ENCODE data around the gene IFRD2.
"Not testable (repeated sequence)": the region's sequence is repeated elsewhere in the genome, so short reads cannot be mapped to it uniquely, and the experiment has no call there.

IFRD2 gene

DNA sequence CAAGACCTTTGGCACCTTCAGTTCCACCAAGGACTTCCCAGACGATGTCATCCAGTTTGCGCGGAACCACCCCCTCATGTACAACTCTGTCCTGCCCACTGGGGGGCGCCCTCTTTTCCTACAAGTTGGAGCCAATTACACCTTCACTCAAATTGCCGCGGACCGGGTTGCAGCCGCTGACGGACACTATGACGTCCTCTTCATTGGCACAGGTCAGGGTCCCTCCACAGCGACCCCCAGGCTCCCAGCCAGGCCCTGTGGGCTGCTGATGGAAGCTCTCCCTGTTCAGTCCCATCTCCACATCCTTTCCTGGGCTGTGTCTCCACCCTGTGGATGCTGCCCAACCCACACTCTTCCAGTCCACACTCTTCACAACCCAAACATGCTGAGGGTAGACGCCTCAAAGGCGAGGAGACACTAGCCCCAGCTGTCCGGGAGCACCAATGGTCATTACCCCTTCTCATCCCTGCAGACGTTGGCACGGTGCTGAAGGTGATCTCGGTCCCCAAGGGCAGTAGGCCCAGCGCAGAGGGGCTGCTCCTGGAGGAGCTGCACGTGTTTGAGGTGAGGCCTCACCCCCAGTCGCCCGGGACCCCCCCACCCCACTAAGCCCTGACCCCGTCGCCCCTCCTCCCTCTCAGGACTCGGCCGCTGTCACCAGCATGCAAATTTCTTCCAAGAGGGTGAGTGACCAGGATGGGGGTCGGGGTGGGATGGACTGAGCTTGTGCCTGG, 17.7 kb downstream of the IFRD2 start:
- Histone ChIP-seq H3K9ac (ENCODE audit: low read depth, low read length) (0 out of 2 replicates have a peak overlapping the region, but pooled peaks have one; percentile 46), H3K4me1 (ENCODE audit: insufficient read depth, low read length) (peaks cover 12% of the 10 kb centered on the region), H3K9me3 (ENCODE audit: control insufficient read depth, insufficient read depth, low read length) (no peaks in the 10 kb centered on the region), H3K36me3 (ENCODE audit: insufficient read depth, low read length) (no peaks in the 10 kb centered on the region)

DNA sequence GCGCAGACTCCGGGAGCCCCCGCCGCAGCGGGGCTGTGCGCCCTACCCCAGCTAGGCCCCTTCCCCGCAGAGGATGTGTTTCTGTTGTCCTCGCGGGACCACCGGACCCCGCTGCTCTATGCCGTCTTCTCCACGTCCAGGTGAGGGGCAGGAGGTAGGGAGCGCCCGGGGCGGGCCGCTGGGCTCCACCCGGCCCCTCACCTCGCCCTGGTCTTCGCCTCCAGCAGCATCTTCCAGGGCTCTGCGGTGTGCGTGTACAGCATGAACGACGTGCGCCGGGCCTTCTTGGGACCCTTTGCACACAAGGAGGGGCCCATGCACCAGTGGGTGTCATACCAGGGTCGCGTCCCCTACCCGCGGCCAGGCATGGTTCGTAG, 18.6 kb downstream of the IFRD2 start:
- Histone ChIP-seq H3K36me3 (ENCODE audit: insufficient read depth, low read length) (no peaks in the 10 kb centered on the region), H3K9ac (ENCODE audit: low read depth, low read length) (no peak overlapping the region), H3K4me1 (ENCODE audit: insufficient read depth, low read length) (peaks cover 19% of the 10 kb centered on the region), H3K9me3 (ENCODE audit: control insufficient read depth, insufficient read depth, low read length) (no peaks in the 10 kb centered on the region)

DNA sequence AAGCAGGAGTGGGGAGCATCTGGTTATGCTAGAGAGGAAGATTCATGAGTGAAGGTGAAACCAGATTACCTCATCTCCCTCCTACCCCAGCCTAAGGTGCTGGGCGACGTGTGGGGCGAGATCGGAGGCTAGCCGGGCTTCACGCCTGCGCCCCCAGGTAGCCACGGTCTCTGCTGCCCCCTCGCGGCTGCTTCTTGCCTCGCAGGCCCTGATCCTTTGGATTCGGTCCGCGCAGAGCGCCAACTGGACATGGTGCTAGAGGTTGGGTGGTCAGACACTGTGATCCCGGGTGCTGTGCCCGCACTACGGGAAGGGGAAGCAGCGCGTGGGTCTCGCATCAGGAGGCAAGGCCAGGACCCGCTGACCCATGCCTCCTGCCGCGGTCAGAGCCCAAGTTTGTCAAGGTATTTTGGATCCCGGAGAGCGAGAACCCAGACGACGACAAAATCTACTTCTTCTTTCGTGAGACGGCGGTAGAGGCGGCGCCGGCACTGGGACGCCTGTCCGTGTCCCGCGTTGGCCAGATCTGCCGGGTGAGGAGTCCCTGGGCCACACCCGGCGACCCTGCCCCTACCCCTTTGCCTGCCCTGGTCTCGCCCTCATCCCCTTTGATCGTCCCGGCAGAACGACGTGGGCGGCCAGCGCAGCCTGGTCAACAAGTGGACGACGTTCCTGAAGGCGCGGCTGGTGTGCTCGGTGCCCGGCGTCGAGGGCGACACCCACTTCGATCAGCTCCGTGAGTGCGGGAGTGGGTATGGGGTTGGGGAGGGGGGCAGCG, 19.1 kb downstream of the IFRD2 start:
- no peaks in the 10 kb centered on the region for H3K9me3 ChIP-seq (ENCODE audit: control insufficient read depth, insufficient read depth, low read length)
- peak overlapping the region; percentile 24; the same call in 1 of the 2 replicates for H3K9ac ChIP-seq (ENCODE audit: low read depth, low read length)
- peaks cover 25% of the 10 kb centered on the region for H3K4me1 ChIP-seq (ENCODE audit: insufficient read depth, low read length)
- no peaks in the 10 kb centered on the region for H3K36me3 ChIP-seq (ENCODE audit: insufficient read depth, low read length)

DNA sequence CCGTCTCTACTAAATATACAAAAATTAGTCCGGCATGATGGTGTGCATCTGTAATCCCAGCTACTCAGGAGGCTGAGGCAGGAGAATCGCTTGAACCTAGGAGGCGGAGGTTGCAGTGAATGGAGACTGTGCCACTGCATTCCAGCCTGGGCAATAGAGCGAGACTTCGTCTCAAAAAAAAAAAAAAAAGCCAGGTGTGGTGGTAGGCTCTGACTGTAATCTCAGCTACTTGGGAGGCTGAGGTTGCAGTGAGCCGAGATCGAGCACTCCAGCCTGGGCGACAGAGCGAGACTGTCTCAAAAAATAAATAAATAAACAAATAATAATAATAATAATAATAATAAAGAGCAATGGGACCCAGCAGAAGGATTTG, 19.7 kb downstream of the IFRD2 start:
- H3K36me3 ChIP-seq (ENCODE audit: insufficient read depth, low read length); H3K9ac ChIP-seq (ENCODE audit: low read depth, low read length); H3K9me3 ChIP-seq (ENCODE audit: control insufficient read depth, insufficient read depth, low read length): not testable (repeated sequence)
- H3K4me1 ChIP-seq (ENCODE audit: insufficient read depth, low read length): peaks cover 30% of the 10 kb centered on the region

DNA sequence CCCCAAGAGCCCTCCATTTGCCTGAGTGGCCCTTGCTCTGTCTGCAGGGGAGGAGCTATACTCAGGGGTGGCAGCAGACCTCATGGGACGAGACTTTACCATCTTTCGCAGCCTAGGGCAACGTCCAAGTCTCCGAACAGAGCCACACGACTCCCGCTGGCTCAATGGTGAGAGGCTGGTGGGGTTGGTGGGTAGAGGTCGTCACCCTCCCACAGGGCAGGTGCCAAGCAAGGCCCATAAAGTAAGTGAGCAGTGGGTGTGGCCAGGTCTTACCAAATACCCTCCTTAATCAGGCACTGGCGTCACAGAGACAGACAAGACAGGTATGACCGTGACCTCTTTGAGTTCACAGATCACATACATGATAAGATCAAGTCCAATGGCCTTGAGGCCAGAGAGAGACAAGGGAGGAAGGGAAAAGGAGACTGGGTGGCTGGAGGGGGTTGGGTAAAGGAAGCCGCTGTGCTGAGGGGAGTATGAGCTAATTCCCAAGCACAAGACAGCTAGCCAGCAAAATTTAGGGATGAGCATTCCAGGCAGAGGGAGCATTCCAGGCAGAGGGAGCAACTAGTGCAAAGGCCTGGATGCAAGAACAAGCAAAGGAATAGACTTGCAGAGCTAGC, 20.8 kb downstream of the IFRD2 start:
- Histone ChIP-seq H3K36me3 (ENCODE audit: insufficient read depth, low read length) (no peaks in the 10 kb centered on the region), H3K9me3 (ENCODE audit: control insufficient read depth, insufficient read depth, low read length) (no peaks in the 10 kb centered on the region), H3K4me1 (ENCODE audit: insufficient read depth, low read length) (peaks cover 41% of the 10 kb centered on the region), H3K9ac (ENCODE audit: low read depth, low read length) (no peak overlapping the region)

DNA sequence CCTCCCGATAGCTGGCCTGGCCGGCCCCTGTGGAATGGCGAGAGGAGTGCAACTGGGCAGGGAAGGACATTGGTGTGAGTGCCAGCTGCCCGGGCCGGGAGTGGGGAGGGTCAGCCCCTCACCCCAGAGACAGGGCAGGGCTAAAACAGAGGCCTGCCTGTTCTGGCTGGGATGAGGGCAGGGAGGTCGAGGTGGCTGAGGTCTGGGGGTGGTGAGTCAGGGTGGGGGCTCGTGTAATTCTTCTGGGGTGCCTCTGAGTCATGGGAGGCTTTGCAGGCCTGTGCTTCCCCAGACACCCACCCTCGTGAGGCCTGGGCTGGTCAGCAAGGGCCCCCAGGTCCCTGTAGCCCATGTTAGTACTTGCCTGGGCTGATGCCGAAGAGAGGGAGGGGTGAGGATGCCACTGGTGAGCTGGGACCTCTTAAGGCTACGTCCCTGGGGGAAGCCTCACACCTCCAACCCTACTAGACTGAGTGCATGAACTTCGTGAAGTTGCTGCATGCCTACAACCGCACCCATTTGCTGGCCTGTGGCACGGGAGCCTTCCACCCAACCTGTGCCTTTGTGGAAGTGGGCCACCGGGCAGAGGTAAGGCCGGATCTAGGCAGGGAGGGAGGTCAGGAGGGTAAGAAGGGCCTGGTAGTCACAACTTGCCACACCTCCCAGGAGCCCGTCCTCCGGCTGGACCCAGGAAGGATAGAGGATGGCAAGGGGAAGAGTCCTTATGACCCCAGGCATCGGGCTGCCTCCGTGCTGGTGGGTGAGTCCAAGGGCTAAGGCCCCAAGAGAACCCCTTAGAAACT, 21.6 kb downstream of the IFRD2 start:
- Histone ChIP-seq H3K9me3 (ENCODE audit: control insufficient read depth, insufficient read depth, low read length) (no peaks in the 10 kb centered on the region), H3K36me3 (ENCODE audit: insufficient read depth, low read length) (no peaks in the 10 kb centered on the region), H3K4me1 (ENCODE audit: insufficient read depth, low read length) (peaks cover 49% of the 10 kb centered on the region), H3K9ac (ENCODE audit: low read depth, low read length) (no peak overlapping the region)

DNA sequence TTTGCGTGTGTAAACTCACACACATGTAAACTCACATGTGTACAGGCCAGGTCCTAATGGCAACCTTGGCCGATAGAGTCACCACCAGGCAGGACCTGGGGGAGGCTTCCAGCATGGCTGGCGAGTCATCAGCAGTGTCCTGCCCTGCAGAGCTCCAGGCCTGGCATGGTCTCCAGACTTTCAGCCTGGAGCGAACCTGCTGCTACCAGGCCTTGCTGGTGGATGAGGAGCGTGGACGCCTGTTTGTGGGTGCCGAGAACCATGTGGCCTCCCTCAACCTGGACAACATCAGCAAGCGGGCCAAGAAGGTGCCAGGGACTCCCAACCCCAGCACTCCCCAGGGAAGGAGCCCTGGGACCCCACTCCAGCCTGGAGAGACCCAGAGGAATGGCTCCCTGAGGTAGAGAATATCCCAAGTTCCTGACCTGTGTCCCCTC, 22.2 kb downstream of the IFRD2 start:
- no peak overlapping the region; the same call in 1 of the 2 replicates for H3K9ac ChIP-seq (ENCODE audit: low read depth, low read length)
- no peaks in the 10 kb centered on the region for H3K9me3 ChIP-seq (ENCODE audit: control insufficient read depth, insufficient read depth, low read length)
- H3K4me1 ChIP-seq (ENCODE audit: insufficient read depth, low read length): peaks cover 56% of the 10 kb centered on the region
- H3K36me3 ChIP-seq (ENCODE audit: insufficient read depth, low read length): no peaks in the 10 kb centered on the region

DNA sequence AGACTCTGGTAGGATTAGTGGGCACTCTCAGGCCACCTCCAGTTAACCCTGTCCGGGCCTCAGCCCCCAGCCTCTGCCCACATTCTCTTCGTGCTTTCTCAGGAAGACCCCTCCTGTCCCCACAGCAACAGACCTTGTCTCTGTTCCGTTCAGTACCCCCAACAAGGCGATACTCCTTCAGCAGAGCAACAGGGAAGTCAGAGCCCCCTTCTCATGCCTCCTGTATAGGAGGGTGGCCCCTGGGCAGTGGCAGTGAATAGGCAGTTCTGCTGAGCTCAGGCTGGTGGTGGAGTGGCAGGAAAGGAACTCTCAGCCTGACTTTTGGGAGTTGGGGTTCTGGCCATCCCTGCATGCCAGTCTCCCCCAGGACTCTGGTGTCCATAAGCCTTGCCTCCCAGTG, 22.8 kb downstream of the IFRD2 start:
- no peaks in the 10 kb centered on the region for H3K36me3 ChIP-seq (ENCODE audit: insufficient read depth, low read length)
- H3K4me1 ChIP-seq (ENCODE audit: insufficient read depth, low read length): peaks cover 55% of the 10 kb centered on the region
- no peaks in the 10 kb centered on the region for H3K9me3 ChIP-seq (ENCODE audit: control insufficient read depth, insufficient read depth, low read length)
- H3K9ac ChIP-seq (ENCODE audit: low read depth, low read length): peak overlapping the region; percentile 43

DNA sequence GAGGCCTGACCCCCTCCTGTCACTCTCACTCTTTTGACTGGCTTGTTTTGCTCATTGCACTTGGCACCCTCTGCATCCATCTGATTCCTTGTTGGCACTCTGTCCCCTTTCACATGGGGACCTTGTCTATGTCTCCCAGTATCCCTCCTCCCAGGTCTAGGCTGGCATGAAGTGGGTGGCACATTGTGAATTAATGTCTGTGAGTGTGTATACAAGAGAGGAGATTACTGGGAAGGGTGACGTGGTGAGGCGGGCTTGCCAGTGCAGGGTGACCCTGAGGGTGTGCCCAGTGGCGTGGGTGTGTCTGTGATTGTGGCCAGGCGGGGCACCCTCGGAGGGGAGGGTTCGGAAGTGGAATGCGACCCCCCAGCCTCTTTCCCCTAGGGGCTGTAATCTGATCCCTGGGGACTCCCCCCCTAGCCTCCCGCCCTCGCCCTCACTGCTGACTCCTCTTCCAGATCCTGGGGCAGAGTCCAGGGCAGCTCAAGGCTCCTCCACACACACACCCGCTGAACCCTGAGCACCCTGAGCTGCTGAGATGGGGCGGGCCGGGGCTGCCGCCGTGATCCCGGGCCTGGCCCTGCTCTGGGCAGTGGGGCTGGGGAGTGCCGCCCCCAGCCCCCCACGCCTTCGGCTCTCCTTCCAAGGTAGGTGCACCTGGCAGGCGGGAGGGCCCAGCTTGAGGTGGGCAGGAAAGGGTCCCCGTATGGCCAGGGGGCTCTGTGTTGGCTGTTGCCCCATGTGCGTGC, 23.4 kb downstream of the IFRD2 start, which contains the start of gene SEMA3B:
TSS of gene SEMA3B (plus strand) at position 445 of the 749 bp plus-strand sequence. CDS start at position 539, 94 bp downstream.
- Histone ChIP-seq H3K36me3 (ENCODE audit: insufficient read depth, low read length) (no peaks in the 10 kb centered on the region), H3K9me3 (ENCODE audit: control insufficient read depth, insufficient read depth, low read length) (no peaks in the 10 kb centered on the region), H3K9ac (ENCODE audit: low read depth, low read length) (peak within 1 kb of the TSS; percentile 43), H3K4me1 (ENCODE audit: insufficient read depth, low read length) (peaks cover 58% of the 10 kb centered on the region)

DNA sequence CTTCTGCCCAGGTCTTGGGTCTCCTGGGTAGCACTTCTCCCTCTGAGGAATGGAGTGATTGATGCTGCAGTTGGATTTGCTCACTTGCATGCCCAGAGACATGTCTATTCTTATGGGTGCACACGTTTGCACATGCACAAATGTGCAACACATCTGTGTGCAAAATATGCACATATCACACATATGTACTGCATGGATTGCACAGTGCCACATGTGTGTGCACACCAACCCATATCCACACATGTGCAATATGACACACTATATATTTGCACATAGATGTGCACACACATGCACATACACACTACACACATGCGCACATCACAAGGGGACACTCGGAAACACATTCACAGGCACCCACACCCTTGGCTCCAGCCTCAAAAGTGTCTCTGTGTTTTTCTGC, 24.0 kb downstream of the IFRD2 start:
- Histone ChIP-seq H3K4me1 (ENCODE audit: insufficient read depth, low read length) (peaks cover 63% of the 10 kb centered on the region), H3K9ac (ENCODE audit: low read depth, low read length) (no peak overlapping the region; the same call in 1 of the 2 replicates), H3K36me3 (ENCODE audit: insufficient read depth, low read length) (no peaks in the 10 kb centered on the region), H3K9me3 (ENCODE audit: control insufficient read depth, insufficient read depth, low read length) (no peaks in the 10 kb centered on the region)

DNA sequence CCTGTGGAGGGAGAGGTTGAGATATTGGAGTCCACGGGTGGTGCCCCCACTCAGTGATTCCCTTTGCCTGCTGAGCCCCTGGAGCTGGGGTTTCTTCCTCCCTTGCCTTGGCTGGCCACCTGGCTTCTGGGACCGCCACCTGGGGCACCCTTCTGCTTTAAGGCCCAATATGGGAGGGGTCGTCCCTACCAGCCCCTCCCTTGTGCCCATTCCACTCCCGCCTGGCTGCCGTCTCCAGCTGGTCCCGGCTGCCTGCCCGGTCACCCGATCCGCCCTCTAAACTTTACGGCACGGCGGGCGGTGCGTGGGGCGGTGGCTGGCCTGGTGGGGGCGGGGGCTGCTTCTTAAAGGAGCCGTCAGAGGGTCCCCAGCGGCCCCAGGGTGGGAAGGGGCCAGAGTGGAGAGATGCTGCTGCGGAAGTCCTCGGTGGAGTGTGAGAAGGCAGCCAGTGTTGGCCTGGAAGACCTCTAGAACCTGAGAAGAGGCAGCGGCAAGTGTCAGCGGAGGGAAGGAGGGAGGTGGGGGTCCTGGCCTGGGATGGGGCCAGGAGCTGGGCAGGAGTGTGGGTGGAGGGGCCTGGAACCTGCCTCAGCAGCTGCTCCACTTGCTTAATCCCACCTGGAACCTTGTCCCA, 24.8 kb downstream of the IFRD2 start:
- Histone ChIP-seq H3K36me3 (ENCODE audit: insufficient read depth, low read length) (no peaks in the 10 kb centered on the region), H3K9ac (ENCODE audit: low read depth, low read length) (peak overlapping the region; percentile 9; the same call in 1 of the 2 replicates), H3K9me3 (ENCODE audit: control insufficient read depth, insufficient read depth, low read length) (no peaks in the 10 kb centered on the region), H3K4me1 (ENCODE audit: insufficient read depth, low read length) (peaks cover 63% of the 10 kb centered on the region)

DNA sequence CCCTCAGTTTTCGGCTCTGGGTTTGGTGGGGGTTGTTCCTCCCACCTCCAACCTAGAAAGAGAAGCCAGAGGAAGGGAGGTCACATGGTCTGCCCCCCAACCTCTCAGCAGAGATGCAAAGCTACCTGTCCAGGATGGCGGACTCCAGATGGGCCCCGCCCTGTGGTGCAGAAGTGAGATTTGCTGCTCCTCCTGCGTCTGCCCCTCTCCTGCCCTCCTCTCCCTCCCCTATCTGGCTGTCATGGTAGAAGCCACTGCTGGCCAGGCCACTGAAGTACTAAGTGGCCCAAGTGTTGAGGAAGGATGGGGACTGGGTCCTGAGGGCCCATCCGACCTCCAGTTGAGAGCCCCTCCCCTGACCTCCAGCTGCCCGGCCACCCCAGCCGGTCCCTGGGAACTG, 25.4 kb downstream of the IFRD2 start:
- peaks cover 63% of the 10 kb centered on the region for H3K4me1 ChIP-seq (ENCODE audit: insufficient read depth, low read length)
- no peaks in the 10 kb centered on the region for H3K36me3 ChIP-seq (ENCODE audit: insufficient read depth, low read length)
- no peaks in the 10 kb centered on the region for H3K9me3 ChIP-seq (ENCODE audit: control insufficient read depth, insufficient read depth, low read length)
- no peak overlapping the region; the same call in 1 of the 2 replicates for H3K9ac ChIP-seq (ENCODE audit: low read depth, low read length)

DNA sequence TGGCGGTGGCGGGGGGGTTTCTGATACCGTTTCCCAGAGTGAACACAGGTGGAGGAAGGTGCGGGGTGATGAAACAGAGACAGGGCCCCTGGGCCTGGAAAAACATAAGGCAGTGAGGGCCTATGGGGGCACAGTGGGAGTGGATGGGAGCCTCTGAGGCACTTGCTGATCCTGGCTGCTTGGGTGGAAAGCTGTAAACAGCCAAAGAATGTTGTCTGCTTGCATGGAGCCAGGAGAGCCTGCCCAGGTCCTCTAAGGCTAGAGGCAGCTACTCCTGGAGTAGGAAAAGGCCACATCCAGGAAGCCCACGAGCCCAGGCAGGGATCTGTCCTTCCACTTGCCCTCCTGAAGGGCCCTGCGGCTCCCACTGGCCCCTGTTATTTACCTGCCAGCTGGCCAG, 26.2 kb downstream of the IFRD2 start:
- Histone ChIP-seq H3K4me1 (ENCODE audit: insufficient read depth, low read length) (peaks cover 60% of the 10 kb centered on the region), H3K9ac (ENCODE audit: low read depth, low read length) (no peak overlapping the region), H3K36me3 (ENCODE audit: insufficient read depth, low read length) (no peaks in the 10 kb centered on the region), H3K9me3 (ENCODE audit: control insufficient read depth, insufficient read depth, low read length) (no peaks in the 10 kb centered on the region)

Data from ES-I3 (cell line).